Measurements from ENCODE around the gene TMEM120A.
"Not testable (repeated sequence)": the region's sequence is repeated elsewhere in the genome, so short reads cannot be mapped to it uniquely, and the experiment has no call there.

TMEM120A gene

DNA sequence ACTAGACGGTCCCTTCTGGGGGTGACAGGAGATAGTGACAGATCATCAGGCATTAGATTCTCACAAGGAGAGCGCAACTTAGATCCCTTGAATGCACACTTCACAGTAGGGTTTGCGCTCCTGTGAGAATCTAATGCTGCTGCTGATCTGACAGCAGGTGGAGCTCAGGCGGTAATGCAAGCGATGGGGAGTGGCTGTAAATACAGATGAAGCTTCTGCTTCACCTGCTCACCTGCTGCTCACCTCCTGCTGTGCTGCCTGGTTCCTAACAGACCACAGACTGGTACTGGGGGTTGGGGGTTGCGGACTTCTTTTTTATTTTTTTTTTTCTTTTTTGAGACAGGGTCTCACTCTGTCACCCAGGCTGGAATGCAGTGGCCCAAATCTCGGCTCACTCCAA lies 35.3 kb upstream of the TMEM120A start:
- H3K27ac ChIP-seq (ENCODE audit: low read depth, low read length); H2BK120ac ChIP-seq (ENCODE audit: insufficient read depth, low read length, poor library complexity): not testable (repeated sequence)
- WGBS (ENCODE audit: extremely low coverage, insufficient coverage, insufficient read length) = no CpG with 5 or more reads among the region's 7 CpGs

DNA sequence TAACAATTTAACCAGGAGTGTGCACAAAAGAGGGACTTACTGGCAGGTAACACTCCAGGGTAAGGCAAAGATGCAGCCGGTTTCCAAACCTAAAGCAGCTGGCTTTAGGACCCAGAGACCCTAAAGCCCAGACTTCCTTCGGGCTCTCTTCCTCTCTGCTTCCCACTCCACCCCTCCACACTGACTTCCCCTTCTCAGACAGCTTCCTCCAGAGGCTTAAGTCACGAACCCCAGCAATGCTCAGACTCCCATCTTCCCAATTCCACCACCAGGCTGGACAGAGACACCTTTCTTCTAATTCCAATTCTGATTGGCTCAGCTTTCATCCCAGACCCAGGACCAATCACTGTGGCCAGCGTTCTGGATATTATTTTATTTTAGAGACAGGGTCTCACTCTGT lies 28.6 kb upstream of the TMEM120A start:
- Histone ChIP-seq H4K91ac (ENCODE audit: low read depth, low read length) (no peak overlapping the region), H3K36me3 (ENCODE audit: control insufficient read depth in 1 of 2, insufficient read depth in 2 of 2, low read length in 2 of 2) (peaks cover 23 to 38% of the 10 kb centered on the region in 2 experiments), H2AK5ac (ENCODE audit: low read length) (no peak overlapping the region), H4K12ac (ENCODE audit: low read depth, low read length) (no peak overlapping the region), H3K9me3 (ENCODE audit: insufficient read depth, low read depth, low read length) (no peaks in the 10 kb centered on the region), H3K9ac (ENCODE audit: low read length) (no peak overlapping the region), H2BK12ac (ENCODE audit: low read length) (no peak overlapping the region), H3K4me1 (ENCODE audit: control insufficient read depth in 1 of 2, insufficient read depth in 2 of 2, low read length in 2 of 2) (no peaks in the 10 kb centered on the region), H2BK5ac (ENCODE audit: low read depth, low read length, poor library complexity) (no peak overlapping the region), H3K79me2 (ENCODE audit: control insufficient read depth, insufficient read depth, low read length, poor library complexity) (no peaks in the 10 kb centered on the region), H3K4me3 (ENCODE audit: low read depth, low read length) (no peak overlapping the region), H3K23ac (ENCODE audit: low read length) (no peak overlapping the region), H3K79me1 (ENCODE audit: low read length) (no peaks in the 10 kb centered on the region), H3K4me2 (ENCODE audit: low read length) (no peak overlapping the region), H3K27ac (ENCODE audit: low read depth, low read length) (no peak overlapping the region), H3K14ac (ENCODE audit: low read length) (no peak overlapping the region), H2BK120ac (ENCODE audit: insufficient read depth, low read length, poor library complexity) (no peak overlapping the region), H2AFZ (ENCODE audit: insufficient read depth, low read length, poor library complexity) (no peak overlapping the region), H3K27me3 (ENCODE audit: insufficient read depth, low read length) (no peaks in the 10 kb centered on the region), H3K4ac (ENCODE audit: low read depth, low read length) (no peak overlapping the region), H3K18ac (ENCODE audit: low read length) (no peak overlapping the region), H4K8ac (ENCODE audit: low read depth, low read length) (no peak overlapping the region)
- WGBS (ENCODE audit: extremely low coverage, insufficient coverage, insufficient read length) = no CpG with 5 or more reads among the region's 4 CpGs
- DNase-seq = no peak

More for the DNA sequence above, 35.3 kb upstream of the TMEM120A start:
- H3K4me3 ChIP-seq (ENCODE audit: low read depth, low read length); H3K23ac ChIP-seq (ENCODE audit: low read length); H3K4me1 ChIP-seq (ENCODE audit: control insufficient read depth in 1 of 2, insufficient read depth in 2 of 2, low read length in 2 of 2); H4K91ac ChIP-seq (ENCODE audit: low read depth, low read length); H3K79me1 ChIP-seq (ENCODE audit: low read length); H3K27me3 ChIP-seq (ENCODE audit: insufficient read depth, low read length); DNase-seq; H3K9ac ChIP-seq (ENCODE audit: low read length); H3K4me2 ChIP-seq (ENCODE audit: low read length); H3K14ac ChIP-seq (ENCODE audit: low read length); H3K9me3 ChIP-seq (ENCODE audit: insufficient read depth, low read depth, low read length); H4K8ac ChIP-seq (ENCODE audit: low read depth, low read length); H4K12ac ChIP-seq (ENCODE audit: low read depth, low read length); H2BK5ac ChIP-seq (ENCODE audit: low read depth, low read length, poor library complexity); H2BK12ac ChIP-seq (ENCODE audit: low read length); H3K79me2 ChIP-seq (ENCODE audit: control insufficient read depth, insufficient read depth, low read length, poor library complexity); H3K18ac ChIP-seq (ENCODE audit: low read length); H2AFZ ChIP-seq (ENCODE audit: insufficient read depth, low read length, poor library complexity); H3K4ac ChIP-seq (ENCODE audit: low read depth, low read length); H2AK5ac ChIP-seq (ENCODE audit: low read length): not testable (repeated sequence)
- H3K36me3 ChIP-seq (ENCODE audit: control insufficient read depth in 1 of 2, insufficient read depth in 2 of 2, low read length in 2 of 2) = peaks cover 11 to 12% of the 10 kb centered on the region in 2 experiments

DNA sequence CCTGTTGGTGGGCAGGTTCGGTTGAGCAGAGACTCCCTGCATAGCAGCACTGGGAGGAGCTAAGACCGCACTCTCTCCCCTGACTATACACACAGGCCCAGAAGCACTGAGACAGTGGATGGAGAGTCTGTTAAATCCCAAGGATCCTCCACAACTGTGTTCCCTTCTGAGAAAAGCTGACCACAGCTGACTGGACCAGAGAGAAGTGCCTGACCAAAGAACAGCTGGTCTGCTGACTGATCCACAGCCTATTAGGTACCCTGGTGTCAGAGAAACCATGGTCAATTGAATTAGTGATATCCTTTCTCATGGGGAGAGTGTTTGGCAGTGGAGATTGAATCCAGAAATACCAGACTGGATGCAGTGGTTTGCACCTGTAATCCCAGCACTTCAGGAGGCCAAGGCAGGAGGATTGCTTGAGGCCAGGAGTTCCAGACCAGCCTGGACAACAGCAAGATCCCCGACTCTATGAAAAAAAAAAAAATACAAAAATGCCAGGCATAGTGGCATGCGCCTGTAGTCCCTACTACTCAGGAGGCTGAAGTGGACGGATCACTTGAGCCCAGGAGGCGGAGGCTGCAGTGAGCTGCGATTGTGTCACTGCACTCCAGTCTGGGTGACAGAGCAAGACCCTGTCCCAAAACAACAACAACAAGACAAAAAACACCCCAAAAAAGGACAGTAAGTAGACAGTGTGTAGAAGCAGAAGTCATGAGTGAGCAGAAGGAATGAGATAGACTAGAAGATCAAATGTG lies 27.8 kb upstream of the TMEM120A start:
- H3K4me2 ChIP-seq (ENCODE audit: low read length) = no peak overlapping the region
- H4K8ac ChIP-seq (ENCODE audit: low read depth, low read length) = no peak overlapping the region
- no peak overlapping the region for H3K9ac ChIP-seq (ENCODE audit: low read length)
- peaks cover 21 to 37% of the 10 kb centered on the region in 2 experiments for H3K36me3 ChIP-seq (ENCODE audit: control insufficient read depth in 1 of 2, insufficient read depth in 2 of 2, low read length in 2 of 2)
- H2AK5ac ChIP-seq (ENCODE audit: low read length) = no peak overlapping the region
- no peaks in the 10 kb centered on the region for H3K79me2 ChIP-seq (ENCODE audit: control insufficient read depth, insufficient read depth, low read length, poor library complexity)
- H3K4me3 ChIP-seq (ENCODE audit: low read depth, low read length) = no peak overlapping the region
- H4K91ac ChIP-seq (ENCODE audit: low read depth, low read length) = no peak overlapping the region
- H3K27ac ChIP-seq (ENCODE audit: low read depth, low read length) = no peak overlapping the region
- no peak overlapping the region for H4K12ac ChIP-seq (ENCODE audit: low read depth, low read length)
- no peak overlapping the region for H2AFZ ChIP-seq (ENCODE audit: insufficient read depth, low read length, poor library complexity)
- H3K14ac ChIP-seq (ENCODE audit: low read length) = no peak overlapping the region
- H3K18ac ChIP-seq (ENCODE audit: low read length) = no peak overlapping the region
- H2BK12ac ChIP-seq (ENCODE audit: low read length) = no peak overlapping the region
- no peaks in the 10 kb centered on the region for H3K27me3 ChIP-seq (ENCODE audit: insufficient read depth, low read length)
- no peaks in the 10 kb centered on the region for H3K79me1 ChIP-seq (ENCODE audit: low read length)
- WGBS (ENCODE audit: extremely low coverage, insufficient coverage, insufficient read length) = no CpG with 5 or more reads among the region's 7 CpGs
- H3K9me3 ChIP-seq (ENCODE audit: insufficient read depth, low read depth, low read length) = no peaks in the 10 kb centered on the region
- no peak overlapping the region for H2BK120ac ChIP-seq (ENCODE audit: insufficient read depth, low read length, poor library complexity)
- no peak overlapping the region for H2BK5ac ChIP-seq (ENCODE audit: low read depth, low read length, poor library complexity)
- no peaks in the 10 kb centered on the region for H3K4me1 ChIP-seq (ENCODE audit: control insufficient read depth in 1 of 2, insufficient read depth in 2 of 2, low read length in 2 of 2)
- no peak overlapping the region for H3K23ac ChIP-seq (ENCODE audit: low read length)
- H3K4ac ChIP-seq (ENCODE audit: low read depth, low read length) = no peak overlapping the region
- DNase-seq = no peak

DNA sequence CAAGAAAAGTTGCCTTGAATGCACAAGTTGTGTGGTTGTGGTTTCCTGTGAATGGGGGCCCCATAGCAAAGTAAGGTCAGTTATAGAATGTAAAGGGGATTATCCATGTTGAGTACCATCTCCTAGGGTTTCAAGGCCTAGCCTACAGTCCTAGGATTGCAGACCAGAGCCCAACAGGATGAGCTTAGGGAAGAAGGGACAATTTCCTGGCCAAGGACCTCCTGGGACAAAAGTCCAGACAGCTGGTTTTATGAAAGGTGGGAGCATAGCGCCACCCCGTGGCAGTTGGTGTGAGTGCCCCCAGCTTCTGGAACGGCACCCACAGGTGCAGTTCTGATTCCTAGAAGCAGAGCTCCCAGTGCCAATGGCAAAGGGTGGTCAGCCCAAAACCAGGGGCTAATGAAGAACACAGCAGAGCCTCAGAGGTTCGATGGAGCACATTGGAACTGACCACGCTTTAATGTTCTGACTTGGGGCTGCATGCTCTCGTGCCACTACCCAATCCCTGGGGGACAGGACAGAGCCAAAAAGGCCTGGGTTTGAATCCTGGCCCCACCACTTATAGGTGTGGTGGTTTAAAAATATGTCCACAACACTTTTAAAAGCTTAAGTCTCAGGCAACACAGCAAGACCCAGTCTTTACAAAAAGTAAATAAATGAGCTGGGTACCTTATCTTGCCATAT lies 25.8 kb upstream of the TMEM120A start:
- no peak overlapping the region for H3K23ac ChIP-seq (ENCODE audit: low read length)

More for the DNA sequence above, 25.8 kb upstream of the TMEM120A start:
- peaks cover 19 to 34% of the 10 kb centered on the region in 2 experiments for H3K36me3 ChIP-seq (ENCODE audit: control insufficient read depth in 1 of 2, insufficient read depth in 2 of 2, low read length in 2 of 2)
- no peak overlapping the region for H3K9ac ChIP-seq (ENCODE audit: low read length)
- no peaks in the 10 kb centered on the region for H3K27me3 ChIP-seq (ENCODE audit: insufficient read depth, low read length)
- no peak overlapping the region for H3K4me3 ChIP-seq (ENCODE audit: low read depth, low read length)
- H4K12ac ChIP-seq (ENCODE audit: low read depth, low read length) = no peak overlapping the region
- no peak overlapping the region for H3K4me2 ChIP-seq (ENCODE audit: low read length)
- H3K27ac ChIP-seq (ENCODE audit: low read depth, low read length) = no peak overlapping the region
- no peak overlapping the region for H4K8ac ChIP-seq (ENCODE audit: low read depth, low read length)
- no CpG with 5 or more reads among the region's 6 CpGs for WGBS (ENCODE audit: extremely low coverage, insufficient coverage, insufficient read length)
- no peak overlapping the region for H3K4ac ChIP-seq (ENCODE audit: low read depth, low read length)
- no peak overlapping the region for H2AK5ac ChIP-seq (ENCODE audit: low read length)
- H2BK120ac ChIP-seq (ENCODE audit: insufficient read depth, low read length, poor library complexity) = no peak overlapping the region
- no peak overlapping the region for H3K14ac ChIP-seq (ENCODE audit: low read length)
- H4K91ac ChIP-seq (ENCODE audit: low read depth, low read length) = no peak overlapping the region
- H3K9me3 ChIP-seq (ENCODE audit: insufficient read depth, low read depth, low read length) = no peaks in the 10 kb centered on the region
- no peak overlapping the region for H2AFZ ChIP-seq (ENCODE audit: insufficient read depth, low read length, poor library complexity)
- H3K18ac ChIP-seq (ENCODE audit: low read length) = no peak overlapping the region
- H3K79me2 ChIP-seq (ENCODE audit: control insufficient read depth, insufficient read depth, low read length, poor library complexity) = no peaks in the 10 kb centered on the region
- H3K79me1 ChIP-seq (ENCODE audit: low read length) = no peaks in the 10 kb centered on the region
- no peak overlapping the region for H2BK5ac ChIP-seq (ENCODE audit: low read depth, low read length, poor library complexity)
- H3K4me1 ChIP-seq (ENCODE audit: control insufficient read depth in 1 of 2, insufficient read depth in 2 of 2, low read length in 2 of 2) = no peaks in the 10 kb centered on the region
- no peak overlapping the region for H2BK12ac ChIP-seq (ENCODE audit: low read length)
- peak; percentile 66 to 85 for DNase-seq
